GF-D8 (cell line): ENCODE measurements around the gene CRAT.
"Not testable (repeated sequence)": the region's sequence is repeated elsewhere in the genome, so short reads cannot be mapped to it uniquely, and the experiment has no call there.

Experiments
- DNase-seq: peaks from one replicate; lab custom pipeline; 2025; lab: John Stamatoyannopoulos, UW

Gene CRAT

DNA sequence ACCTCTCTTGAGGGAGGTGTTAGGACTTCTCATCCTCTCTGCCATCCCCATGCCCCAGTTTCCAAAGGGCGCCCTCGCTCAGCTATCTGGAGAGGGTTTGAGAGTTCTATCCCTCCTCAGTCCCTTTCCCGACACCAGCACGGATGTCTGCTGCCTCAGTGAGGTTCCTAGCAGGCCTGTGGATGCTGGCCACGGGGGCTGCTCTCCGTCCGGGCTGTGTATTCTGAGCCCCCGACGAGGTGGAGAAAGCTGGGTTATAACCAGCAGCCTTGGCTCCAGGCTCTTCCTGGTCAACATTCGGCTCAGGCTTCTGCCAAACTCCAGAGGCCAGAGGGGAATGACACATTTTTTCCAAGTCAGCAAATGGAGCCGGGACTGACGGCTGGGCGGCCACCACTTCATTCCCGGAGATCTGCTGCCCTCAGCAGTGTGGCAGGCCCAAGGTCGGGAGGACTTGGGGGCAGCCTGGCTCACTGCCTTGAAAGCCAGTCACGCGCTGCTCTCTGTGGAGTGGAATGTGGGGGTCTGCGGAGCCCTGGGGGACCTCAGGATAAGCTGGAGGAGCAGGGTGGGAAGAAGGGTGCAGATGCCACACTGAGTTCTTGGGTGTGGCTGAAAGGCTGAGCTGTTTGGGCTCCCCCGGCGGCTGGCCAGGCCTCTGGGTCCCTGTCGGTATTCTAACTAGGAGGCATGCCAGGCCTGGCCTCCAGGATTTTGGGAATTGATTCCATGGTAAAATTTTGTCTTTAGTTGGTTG lies 28.1 kb upstream of the CRAT start:
- no peak for DNase-seq

- DNase-seq = no peak
These were observed 27.5 kb upstream of the CRAT start for GRCh38 chr9:129138144-129138462.

- DNase-seq = no peak
These were observed 26.9 kb upstream of the CRAT start for GRCh38 chr9:129137292-129138143.

DNA sequence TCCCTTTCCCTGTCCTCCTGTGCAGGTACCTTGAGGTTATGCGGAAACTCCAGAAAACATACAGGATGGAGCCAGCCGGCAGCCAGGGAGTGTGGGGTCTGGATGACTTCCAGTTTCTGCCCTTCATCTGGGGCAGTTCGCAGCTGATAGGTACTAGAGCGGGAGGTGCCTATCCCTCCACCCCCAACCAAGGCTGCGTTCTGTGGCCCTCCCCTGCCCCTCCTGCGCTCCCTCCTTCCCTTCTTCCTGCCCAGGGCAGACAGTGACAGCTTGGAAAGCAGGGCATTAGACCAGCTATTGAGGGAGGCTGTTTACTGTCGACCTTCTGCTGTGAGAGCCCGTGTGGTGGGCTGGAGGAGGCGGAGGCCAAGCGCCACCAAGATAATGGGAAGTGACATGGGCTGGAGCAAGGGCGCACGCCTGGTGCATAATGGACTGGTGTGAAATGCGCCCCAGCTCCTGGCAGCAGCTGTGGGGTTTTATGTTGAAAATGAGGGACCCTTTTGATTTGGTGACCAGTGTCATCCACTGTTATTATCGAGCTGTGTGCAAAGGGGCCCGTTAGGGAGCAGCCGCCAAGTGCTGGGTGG lies 25.9 kb upstream of the CRAT start:
- no peak for DNase-seq

- no peak for DNase-seq
These were observed 24.9 kb upstream of the CRAT start for GRCh38 chr9:129135476-129135875.

- DNase-seq = no peak
These were observed 22.5 kb upstream of the CRAT start for GRCh38 chr9:129133082-129133481.

GRCh38 chr9:129131300-129132145 lies 20.9 kb upstream of the CRAT start:
- no peak for DNase-seq

DNA sequence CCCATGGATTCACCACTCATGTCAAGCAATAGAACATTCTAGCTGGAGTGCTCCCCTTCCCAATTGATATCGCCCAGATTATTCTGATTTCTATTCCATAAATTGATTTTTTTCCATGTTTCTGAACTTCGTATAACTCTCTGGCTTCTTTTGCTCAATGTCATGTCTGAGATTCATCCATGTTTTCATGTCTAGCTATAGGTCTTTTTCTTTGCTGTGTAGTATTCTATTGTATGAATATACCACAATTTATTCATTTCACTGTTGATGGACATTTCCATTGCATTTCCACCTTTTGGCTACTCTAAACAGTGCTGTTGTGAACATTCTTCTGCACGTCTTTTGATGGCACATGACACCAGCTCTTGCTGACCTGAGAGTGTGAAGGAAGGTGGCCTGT lies 20.2 kb upstream of the CRAT start:
- no peak for DNase-seq

DNA sequence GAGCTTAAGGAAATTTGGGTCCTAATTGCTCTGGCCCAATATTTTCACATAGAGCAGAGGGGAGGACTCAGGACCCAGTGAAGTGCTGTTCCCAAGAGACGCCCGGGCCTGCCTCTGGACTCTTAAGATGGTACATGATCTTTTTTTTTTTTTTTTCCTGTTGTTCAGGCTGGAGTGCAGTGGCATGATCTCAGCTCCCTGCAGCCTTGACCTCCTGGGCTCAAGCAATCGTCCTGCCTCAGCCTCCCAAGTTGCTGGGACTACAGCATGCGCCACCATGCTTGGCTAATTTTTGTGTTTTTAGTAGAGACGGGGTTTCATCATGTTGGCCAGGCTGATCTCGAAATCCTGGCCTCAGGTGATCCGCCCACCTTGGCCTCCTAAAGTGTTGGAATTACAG lies 19.7 kb upstream of the CRAT start:
- DNase-seq = not testable (repeated sequence)

DNA sequence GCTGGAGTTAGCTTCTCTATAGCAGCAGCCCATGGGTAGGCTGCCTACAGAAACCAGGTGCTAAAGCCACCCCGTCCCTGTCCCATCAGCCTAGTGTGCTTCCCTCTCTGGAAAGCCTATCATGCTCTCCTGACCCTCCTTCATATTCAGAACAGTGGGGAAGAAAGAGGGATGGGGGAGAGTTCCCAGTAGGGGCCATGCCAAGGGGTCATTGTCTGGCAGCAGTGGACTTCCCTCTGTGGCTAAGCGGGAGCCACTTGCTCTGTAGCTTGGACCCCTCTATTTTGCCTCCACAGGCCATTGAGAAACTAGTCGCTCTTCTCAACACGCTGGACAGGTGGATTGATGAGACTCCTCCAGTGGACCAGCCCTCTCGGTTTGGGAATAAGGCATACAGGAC lies 18.1 kb upstream of the CRAT start:
- DNase-seq = no peak

DNA sequence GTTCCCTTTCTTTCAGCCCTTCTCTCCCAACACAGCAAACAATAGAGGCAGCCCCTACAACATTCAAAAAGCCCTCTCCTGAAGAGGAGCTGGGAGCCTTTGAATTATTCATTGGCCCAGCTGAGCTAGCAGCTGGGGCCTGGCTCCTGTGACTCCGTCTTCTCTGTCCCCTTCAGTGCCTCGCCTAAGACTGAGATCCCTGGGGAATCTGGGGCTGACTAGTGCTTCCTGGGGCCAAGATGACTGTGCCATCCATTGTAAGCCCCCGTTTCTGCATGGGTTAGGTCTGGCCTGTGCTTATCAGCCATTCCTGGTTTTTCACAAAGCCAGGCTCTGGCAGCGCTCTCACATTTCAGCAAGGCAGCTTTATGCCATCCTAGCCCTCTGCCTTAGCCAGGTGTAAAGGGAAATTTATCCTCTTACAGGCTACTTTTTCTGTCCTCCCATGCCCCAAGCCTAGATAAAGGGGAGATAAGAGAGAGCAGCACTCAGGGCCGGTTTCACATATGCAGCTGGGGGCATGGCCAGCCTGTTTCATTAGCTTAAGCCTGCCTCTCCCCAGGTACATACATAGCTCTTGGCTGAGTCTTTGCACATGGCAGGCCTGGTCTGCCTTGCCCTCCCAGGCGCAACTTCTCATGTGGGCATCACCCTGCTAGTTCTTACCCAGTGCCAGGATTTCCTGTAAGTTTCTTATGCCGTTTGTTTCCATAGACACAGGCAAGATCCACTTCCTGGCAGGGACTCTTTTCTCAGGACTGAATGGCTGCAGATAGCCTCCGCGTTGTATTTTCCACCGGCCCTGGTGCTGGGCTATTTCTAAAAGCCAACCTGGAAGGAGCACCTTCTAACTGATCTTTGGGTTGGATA lies 16.4 kb upstream of the CRAT start:
- no peak for DNase-seq

- DNase-seq = no peak
These were observed 14.9 kb upstream of the CRAT start for GRCh38 chr9:129125478-129125877.

DNA sequence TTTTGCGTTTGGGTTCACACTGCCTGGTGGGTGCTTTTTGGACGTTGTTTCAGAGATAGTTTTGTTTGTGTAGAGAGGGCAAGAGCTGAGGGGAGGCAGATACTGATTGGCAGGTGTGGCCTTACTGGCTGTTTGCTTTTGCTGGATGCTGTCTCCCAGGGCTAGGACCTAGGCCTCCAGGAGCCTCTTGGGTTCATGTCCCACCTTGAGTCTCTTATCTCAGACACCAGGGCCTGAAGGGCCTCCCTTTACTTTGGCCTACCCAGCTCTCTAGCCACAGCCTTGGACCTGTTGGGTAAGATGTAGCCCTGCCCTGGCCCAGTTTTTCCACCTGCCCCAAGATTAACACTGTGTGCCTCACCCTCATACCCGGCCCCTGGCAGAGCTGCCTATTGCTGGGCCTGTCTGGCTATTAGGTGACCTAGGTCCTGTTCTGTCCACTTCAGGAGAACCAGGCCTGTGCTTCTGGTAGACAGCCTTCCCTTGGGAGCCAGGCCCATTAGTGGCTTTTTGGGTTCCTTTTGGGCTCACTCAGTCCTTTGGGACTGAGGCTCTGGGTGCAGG lies 14.0 kb upstream of the CRAT start:
- no peak for DNase-seq

DNA sequence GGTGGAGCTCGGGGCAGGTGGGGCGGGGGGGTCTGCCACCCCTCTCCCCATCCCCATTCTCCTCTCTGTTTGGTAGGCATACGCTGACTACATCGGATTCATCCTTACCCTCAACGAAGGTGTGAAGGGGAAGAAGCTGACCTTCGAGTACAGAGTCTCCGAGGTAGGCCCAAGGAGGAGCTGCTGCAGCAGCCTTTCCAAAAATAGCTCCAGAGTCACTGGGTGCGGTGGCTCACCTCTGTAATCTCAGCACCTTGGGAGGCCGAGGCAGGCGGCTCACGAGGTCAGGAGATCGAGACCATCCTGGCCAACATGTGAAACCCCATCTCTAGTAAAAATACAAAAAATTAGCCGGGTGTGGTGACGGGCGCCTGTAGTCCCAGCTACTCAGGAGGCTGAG lies 12.4 kb upstream of the CRAT start:
- not testable (repeated sequence) for DNase-seq

- DNase-seq = no peak
These were observed 11.5 kb upstream of the CRAT start for GRCh38 chr9:129122133-129122532.

- no peak for DNase-seq
These were observed 10.9 kb upstream of the CRAT start for GRCh38 chr9:129121483-129121882.

- no peak for DNase-seq
These were observed 8.2 kb upstream of the CRAT start for GRCh38 chr9:129118799-129119198.

DNA sequence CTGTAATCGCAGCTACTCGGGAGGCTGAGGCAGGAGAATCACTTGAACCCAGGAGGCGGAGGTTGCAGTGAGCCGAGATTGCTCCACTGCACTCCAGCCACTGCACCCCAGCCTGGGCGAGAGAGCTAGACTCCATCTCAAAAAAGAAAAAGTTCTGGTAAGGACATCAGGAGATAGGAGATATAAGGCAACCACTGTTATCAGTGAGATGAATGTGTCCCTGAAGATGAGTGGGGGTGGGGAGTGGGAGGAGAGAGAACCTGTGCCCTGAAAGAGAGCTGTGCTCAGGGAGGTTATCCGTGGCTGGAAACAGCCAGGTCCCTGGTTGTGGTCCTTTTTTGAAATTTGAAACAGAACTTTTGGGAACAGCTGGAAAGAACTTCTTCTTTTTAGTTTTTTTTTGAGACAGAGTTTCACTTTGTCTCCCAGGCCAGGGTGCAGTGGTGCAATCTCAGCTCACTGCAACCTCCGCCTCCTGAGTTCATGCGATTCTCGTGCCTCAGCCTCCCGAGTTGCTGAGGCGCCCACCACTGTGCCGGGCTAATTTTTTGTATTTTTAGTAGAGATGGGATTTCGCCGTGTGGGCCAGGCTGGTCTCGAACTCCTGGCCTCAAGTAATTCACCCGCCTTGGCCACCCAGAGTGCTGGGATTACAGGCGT lies 3.2 kb upstream of the CRAT start:
- no peak for DNase-seq

- not testable (repeated sequence) for DNase-seq
These were observed 1.9 kb upstream of the CRAT start for GRCh38 chr9:129112526-129112925.

DNA sequence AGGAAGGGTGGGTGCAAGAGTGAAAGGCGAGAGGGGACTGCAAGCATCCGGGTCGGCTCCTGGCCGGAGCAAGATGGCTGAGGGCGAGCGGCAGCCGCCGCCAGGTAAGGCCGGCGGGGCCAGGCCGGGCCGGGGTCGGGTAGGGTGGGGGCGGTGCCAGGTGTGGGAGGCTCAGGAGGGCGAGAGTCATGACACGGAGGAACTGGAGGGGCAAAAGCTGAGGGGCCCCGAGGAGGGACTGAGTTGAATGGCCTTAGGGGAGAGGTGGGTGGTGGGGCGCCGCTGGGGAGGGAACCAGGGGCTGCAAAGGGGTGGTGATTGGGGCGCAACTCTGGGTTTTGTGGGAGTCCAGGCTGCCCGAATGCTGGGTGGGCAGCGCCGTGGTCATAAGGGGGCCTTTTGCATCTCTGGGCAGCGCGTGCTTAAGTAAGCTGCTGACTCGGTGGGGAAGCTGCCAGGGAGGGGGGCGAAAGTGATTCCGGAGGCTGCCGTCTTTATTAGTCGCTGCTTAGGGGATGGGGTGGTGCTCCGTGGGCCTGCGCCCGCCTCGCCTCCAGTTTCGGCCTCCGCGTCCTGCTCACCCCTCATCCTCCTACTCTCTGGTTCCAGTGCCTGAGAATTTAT lies 1.0 kb upstream of the CRAT start:
- DNase-seq = no peak
